Measurements from ENCODE around the gene INHBC.
"Not testable (repeated sequence)": the region's sequence is repeated elsewhere in the genome, so short reads cannot be mapped to it uniquely, and the experiment has no call there.

The INHBC gene

DNA sequence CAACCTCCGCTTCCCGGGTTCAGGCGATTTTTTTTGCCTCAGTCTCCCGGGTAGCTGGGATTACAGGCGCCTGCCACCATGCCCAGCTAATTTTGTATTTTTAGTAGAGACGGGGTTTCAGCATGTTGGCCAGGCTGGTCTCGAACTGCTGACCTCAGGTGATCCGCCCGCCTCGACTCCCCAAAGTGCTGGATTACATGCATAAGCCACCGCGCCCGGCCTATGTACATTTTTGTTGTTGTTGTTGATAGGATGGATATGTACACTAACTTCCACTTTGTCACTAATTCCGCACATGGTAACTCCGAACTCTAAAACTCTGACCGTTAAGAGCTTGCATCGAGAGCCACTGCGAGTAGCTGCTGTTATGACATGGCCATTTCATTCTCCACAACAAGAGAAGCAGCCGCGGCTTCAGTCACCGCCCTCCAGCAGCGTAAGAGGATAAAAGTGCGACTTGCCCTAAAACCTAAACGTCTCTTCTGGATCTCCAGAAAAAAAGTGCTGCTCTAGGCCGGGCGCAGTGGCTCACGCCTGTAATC, 52.5 kb downstream of the INHBC start:
- DNase-seq (ENCODE audit: low read depth), result no peak

- DNase-seq (ENCODE audit: low read depth), result peak; percentile 90
These were observed 53.2 kb downstream of the INHBC start, which contains the start of gene MARS1 for GRCh38 chr12:57487597-57488401. MARS1 (plus strand) TSS chr12:57488068; CDS start chr12:57488091, 23 bp downstream.

GRCh38 chr12:57488402-57489156, 54.0 kb downstream of the INHBC start:
- no peak for DNase-seq (ENCODE audit: low read depth)

- no peak for DNase-seq (ENCODE audit: low read depth)
These were observed 54.6 kb downstream of the INHBC start for GRCh38 chr12:57489157-57489641.

GRCh38 chr12:57490126-57490525, 55.5 kb downstream of the INHBC start:
- no peak for DNase-seq (ENCODE audit: low read depth)

DNA sequence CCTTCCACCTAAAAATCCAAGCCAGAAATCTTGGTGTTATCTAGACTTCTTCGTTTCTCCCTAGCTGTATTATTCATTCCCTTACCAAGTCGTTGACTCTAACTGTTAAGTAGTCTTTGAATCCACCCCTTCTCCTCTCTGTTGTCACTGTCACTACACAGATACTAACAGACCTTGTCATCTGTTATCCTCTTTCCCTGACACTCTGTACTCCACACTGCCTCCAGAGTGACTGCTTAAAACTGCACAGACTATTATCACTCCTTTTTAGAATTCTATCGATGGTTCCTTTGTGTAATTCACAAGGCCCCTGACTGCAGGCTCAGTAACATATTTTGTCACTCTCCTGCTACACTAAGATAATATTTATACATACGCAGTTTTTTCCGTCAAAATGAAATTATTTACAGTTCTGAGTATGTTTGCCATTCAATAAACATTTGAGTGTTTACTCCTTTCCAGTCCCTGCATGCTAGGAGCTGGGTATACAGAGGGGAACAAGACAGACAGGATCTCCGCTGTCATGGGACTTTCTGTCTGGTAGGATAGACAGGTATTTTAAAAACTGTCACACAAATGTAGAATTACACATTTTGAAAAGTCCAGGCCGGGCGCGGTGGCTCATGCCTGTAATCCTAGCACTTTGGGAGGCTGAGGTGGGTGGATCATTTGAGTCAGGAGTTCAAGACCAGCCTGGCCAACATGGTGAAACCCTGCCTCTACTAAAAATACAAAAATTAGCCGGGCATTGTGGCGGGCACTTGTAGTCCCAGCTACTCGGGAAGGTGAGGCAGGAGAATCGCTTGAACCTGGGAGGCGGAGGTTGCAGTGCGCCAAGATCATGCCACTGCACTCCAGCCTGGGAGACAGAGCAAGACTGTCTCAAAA, 57.1 kb downstream of the INHBC start:
- no peak for DNase-seq (ENCODE audit: low read depth)

DNA sequence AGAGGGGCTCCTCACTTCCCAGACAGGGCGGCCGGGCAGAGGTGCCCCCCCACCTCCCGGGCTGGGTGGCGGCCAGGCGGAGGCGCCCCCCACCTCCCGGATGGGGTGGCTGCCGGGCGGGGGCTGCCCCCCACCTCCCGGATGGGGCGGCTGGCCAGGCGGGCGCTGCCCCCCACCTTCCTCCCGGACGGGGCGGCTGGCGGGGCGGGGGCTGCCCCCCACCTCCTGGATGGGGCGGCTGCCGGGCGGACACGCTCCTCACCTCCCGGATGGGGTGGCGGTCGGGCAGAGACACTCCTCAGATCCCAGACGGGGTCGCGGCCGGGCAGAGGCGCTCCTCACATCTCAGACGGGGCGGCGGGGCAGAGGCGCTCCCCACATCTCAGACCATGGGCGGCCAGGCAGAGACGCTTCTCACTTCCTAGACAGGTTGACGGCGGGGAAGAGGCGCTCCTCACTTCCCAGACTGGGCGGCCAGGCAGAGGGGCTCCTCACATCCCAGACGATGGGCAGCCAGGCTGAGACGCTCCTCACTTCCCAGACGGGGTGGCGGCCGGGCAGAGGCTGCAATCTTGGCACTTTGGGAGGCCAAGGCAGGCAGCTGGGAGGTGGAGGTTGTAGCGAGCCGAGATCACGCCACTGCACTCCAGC, 60.6 kb downstream of the INHBC start:
- not testable (repeated sequence) for DNase-seq (ENCODE audit: low read depth)

- no peak for DNase-seq (ENCODE audit: low read depth)
These were observed 62.2 kb downstream of the INHBC start for GRCh38 chr12:57496822-57497221.

GRCh38 chr12:57497223-57498131, 62.9 kb downstream of the INHBC start:
- no peak for DNase-seq (ENCODE audit: low read depth)

DNA sequence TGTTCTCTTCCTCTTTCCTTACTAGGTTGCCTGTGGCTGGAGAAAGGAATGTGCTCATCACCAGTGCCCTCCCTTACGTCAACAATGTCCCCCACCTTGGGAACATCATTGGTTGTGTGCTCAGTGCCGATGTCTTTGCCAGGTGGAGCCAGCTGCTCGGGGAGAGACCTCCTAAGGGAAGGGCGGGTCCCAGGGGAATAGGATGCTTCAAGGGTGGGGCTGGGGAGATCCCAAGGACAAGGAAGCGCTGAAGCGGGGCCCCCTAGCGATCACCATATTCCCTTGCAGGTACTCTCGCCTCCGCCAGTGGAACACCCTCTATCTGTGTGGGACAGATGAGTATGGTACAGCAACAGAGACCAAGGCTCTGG, 63.5 kb downstream of the INHBC start:
- DNase-seq (ENCODE audit: low read depth), result no peak

- no peak for DNase-seq (ENCODE audit: low read depth)
These were observed 64.0 kb downstream of the INHBC start for GRCh38 chr12:57498571-57498970.

DNA sequence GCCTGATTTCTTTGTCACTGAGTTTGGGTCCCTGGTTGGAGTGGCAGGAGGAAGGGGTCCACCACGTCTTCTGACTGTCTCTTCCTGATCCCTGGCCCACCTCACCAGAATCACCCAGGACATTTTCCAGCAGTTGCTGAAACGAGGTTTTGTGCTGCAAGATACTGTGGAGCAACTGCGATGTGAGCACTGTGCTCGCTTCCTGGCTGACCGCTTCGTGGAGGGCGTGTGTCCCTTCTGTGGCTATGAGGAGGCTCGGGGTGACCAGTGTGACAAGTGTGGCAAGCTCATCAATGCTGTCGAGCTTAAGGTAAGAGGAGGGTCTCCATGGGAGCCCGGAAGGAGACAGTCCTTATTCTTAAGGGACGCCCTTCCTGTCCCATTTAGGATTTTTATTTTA, 65.6 kb downstream of the INHBC start:
- DNase-seq (ENCODE audit: low read depth), result no peak

Measured in activated T-cell treated with anti-CD3 and anti-CD28 coated beads for 24 hours (primary cell).